Kidney epithelial cell (primary cell): ENCODE measurements around the gene CYS1. TPM values are rescaled to one million over a fixed set of nuclear protein-coding genes. Genes with fewer than 3 reads are reported as not detected.

Source experiments
- DNase-seq: peaks from one replicate; pipeline ENCODE4 v3.0.0-alpha.2; 2010; ENCODE audit warnings: low read depth
- H3K27me3 ChIP-seq: 2 replicates; pipeline ENCODE4 v1.6.0; 2011; ENCODE audit warnings: low read length; ENCODE audit not compliant: control insufficient read depth, insufficient read depth
- H3K36me3 ChIP-seq: 2 replicates; pipeline ENCODE4 v1.5.1; 2011; ENCODE audit warnings: low read length; ENCODE audit not compliant: control insufficient read depth, insufficient read depth
- H3K4me3 ChIP-seq: 2 replicates; pipeline ENCODE4 v1.5.1; 2011; ENCODE audit warnings: low read depth, mild to moderate bottlenecking, control low read depth, low read length
- CTCF ChIP-seq: IDR thresholded peaks from 2 replicates; pipeline ENCODE4 v1.5.1; 2011; ENCODE audit warnings: mild to moderate bottlenecking, moderate library complexity, low read length, control low read depth, inconsistent platforms; ENCODE audit not compliant: insufficient read depth, poor library complexity, severe bottlenecking
- total RNA-seq: library from RNA; depleted of rRNA; stranded (reverse); fragments of >200 nt; gene quantifications from 2 replicates; pipeline ENCODE4 v1.2.3, GENCODE V29; 2015

Gene CYS1
- total RNA-seq, 1 donor from 2014 or later, result 12.2 TPM

GRCh38 chr2:10078704-10079265, 1.4 kb downstream of the CYS1 start:
- no peak for DNase-seq

GRCh38 chr2:10078001-10078400, 2.2 kb downstream of the CYS1 start:
- no peak for DNase-seq
- Histone ChIP-seq H3K4me3 (peak overlapping the region; percentile 56), H3K36me3 (no peaks in the 10 kb centered on the region), H3K27me3 (peaks cover 11% of the 10 kb centered on the region)
- no peak for TF ChIP-seq CTCF

More at GRCh38 chr2:10078704-10079265, 1.4 kb downstream of the CYS1 start:
- peaks cover 8% of the 10 kb centered on the region for H3K27me3 ChIP-seq
- H3K4me3 ChIP-seq, result peak overlapping the region; percentile 56
- no peaks in the 10 kb centered on the region for H3K36me3 ChIP-seq
- TF ChIP-seq CTCF, result no peak

- TF ChIP-seq CTCF, result no peak
- H3K36me3 ChIP-seq, result no peaks in the 10 kb centered on the region
- H3K27me3 ChIP-seq, result peaks cover 11% of the 10 kb centered on the region
- no peak for DNase-seq
- no peak overlapping the region for H3K4me3 ChIP-seq
Observed at GRCh38 chr2:10076988-10077527, 3.2 kb downstream of the CYS1 start.

GRCh38 chr2:10076511-10076910, 3.7 kb downstream of the CYS1 start:
- H3K27me3 ChIP-seq, result peaks cover 11% of the 10 kb centered on the region
- no peaks in the 10 kb centered on the region for H3K36me3 ChIP-seq
- H3K4me3 ChIP-seq, result no peak overlapping the region
- no peak for DNase-seq
- TF ChIP-seq CTCF, result no peak

- TF ChIP-seq CTCF, result no peak
- peaks cover 11% of the 10 kb centered on the region for H3K27me3 ChIP-seq
- no peak for DNase-seq
- H3K4me3 ChIP-seq, result no peak overlapping the region
- H3K36me3 ChIP-seq, result no peaks in the 10 kb centered on the region
Observed at GRCh38 chr2:10075571-10076209, 4.5 kb downstream of the CYS1 start.
